ENCODE measurements around the gene METRN.

GRCh38 chr16:747978-748746 is 33.2 kb downstream of the METRN start:
- no peak for TF ChIP-seq CTCF (IDR thresholded peaks at IDR 0.05 in 8 of 11, conservative IDR thresholded peaks at IDR 0.05 in 3 of 11)
- TF ChIP-seq POLR2A (IDR thresholded peaks at IDR 0.05), result no peak
- no peak for TF ChIP-seq POLR2AphosphoS5 (IDR thresholded peaks at IDR 0.05)

Data from spleen (tissue), 7 donors.